Fibroblast of skin of left quadriceps (primary cell): Measurements from ENCODE around the gene RREB1.

Experiments used
- DNase-seq, 2 experiments: peaks; one replicate each; pipeline ENCODE4 v3.0.0-alpha.2; 2013; ENCODE audit warnings: low read depth in 2 of 2

The RREB1 gene

DNA sequence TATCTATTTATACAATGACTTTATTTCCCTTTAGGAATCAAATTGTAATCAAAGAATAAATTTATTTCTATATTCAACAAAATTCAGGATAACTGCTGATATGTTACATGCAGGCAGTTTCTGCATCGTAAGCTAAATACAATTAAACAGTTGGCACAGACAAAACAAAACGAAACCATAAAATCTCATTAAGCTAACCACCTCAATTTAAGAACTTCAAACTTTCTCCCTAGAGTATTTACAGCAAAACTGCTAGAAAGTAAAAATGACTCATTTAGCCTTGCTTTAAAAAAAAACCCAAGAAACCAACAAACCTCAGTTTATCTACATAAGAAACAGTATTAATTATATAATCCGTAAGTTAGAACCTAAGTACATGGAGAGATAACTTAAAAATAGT lies 188.2 kb downstream of the RREB1 start:
- no peak for DNase-seq

- no peak for DNase-seq
Measured at GRCh38 chr6:7296602-7297001, 188.8 kb downstream of the RREB1 start.

DNA sequence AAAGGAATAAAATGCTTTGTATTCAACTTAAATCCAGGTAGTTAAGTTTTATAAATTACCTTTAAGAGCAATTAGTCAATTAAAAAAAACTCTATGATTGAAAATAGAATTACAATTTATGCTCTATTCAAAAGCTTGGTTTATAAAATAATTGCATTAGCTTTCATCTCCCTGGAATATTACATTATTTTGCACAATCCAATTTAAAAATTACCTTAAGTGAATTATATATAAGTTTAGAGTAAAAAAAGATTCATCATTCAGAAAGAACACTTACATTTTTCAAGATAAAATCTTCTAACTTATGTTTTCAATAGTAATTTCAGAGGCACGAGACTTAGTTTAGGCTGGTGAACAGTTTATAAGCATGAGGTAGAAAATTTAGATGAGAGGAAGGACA lies 190.4 kb downstream of the RREB1 start:
- no peak for DNase-seq

GRCh38 chr6:7300926-7301325 lies 193.2 kb downstream of the RREB1 start:
- no peak for DNase-seq
